ENCODE results near the gene SNRNP200.

DNA sequence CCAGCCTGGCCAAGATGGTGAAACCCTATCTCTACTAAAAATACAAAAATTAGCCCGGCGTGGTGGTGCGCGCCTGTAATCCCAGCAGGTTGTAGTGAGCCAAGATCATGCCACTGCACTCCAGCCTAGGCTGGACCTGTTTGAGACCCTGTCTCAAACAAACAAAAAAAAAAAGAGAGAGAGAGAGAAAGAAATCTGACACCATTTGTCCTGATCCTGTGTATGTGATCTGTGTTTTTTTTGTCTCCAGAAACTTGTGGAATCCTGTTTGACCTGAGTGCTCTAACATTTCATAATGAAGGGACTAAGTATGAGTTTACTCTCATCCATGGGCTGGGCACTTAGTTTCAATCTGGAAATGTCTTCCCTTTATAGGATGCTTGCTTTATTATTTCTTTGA lies 13.4 kb upstream of the SNRNP200 start:
- TF ChIP-seq, protein P1, sequence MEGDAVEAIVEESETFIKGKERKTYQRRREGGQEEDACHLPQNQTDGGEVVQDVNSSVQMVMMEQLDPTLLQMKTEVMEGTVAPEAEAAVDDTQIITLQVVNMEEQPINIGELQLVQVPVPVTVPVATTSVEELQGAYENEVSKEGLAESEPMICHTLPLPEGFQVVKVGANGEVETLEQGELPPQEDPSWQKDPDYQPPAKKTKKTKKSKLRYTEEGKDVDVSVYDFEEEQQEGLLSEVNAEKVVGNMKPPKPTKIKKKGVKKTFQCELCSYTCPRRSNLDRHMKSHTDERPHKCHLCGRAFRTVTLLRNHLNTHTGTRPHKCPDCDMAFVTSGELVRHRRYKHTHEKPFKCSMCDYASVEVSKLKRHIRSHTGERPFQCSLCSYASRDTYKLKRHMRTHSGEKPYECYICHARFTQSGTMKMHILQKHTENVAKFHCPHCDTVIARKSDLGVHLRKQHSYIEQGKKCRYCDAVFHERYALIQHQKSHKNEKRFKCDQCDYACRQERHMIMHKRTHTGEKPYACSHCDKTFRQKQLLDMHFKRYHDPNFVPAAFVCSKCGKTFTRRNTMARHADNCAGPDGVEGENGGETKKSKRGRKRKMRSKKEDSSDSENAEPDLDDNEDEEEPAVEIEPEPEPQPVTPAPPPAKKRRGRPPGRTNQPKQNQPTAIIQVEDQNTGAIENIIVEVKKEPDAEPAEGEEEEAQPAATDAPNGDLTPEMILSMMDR (IDR thresholded peaks at IDR 0.05): no peak
- TF ChIP-seq POLR2AphosphoS5 (IDR thresholded peaks at IDR 0.05): no peak
- no peak for TF ChIP-seq POLR2A (IDR thresholded peaks at IDR 0.05)
